SK-N-SH treated with all-trans-retinoic acid at 6 μM for 48 hours (cell line): ENCODE data around the gene RNF208.

Experiments
- ATAC-seq: fragments of 200-7000 bp; cut with Tn5 transposase; 3 replicates; pipeline ENCODE4 v1.9.1; 2020; ENCODE audit warnings: mild to moderate bottlenecking, moderate library complexity
- ARNTL ChIP-seq: fragments of 450-650 bp; formaldehyde crosslinking; IDR thresholded peaks from 2 replicates; pipeline ENCODE4 v1.5.0; 2020; ENCODE audit warnings: low read depth, mild to moderate bottlenecking, moderate library complexity, borderline replicate concordance
- BACH2 ChIP-seq: fragments of 250-450 bp; sonication (Bioruptor Pico); IDR thresholded peaks from 2 replicates; pipeline ENCODE4 v1.9.0; 2021; ENCODE audit warnings: mild to moderate bottlenecking, borderline replicate concordance
- CSDC2 ChIP-seq: fragments of 250-450 bp; sonication (Bioruptor Pico); IDR thresholded peaks from 2 replicates; pipeline ENCODE4 v1.5.0; 2020; ENCODE audit warnings: mild to moderate bottlenecking, moderate library complexity
- CSRNP3 ChIP-seq: fragments of 250-450 bp; sonication (Bioruptor Pico); IDR thresholded peaks from 2 replicates; pipeline ENCODE4 v1.5.1; 2021; ENCODE audit warnings: mild to moderate bottlenecking, moderate library complexity
- ESRRG ChIP-seq: fragments of 250-450 bp; sonication (Bioruptor Pico); IDR thresholded peaks from 2 replicates; pipeline ENCODE4 v1.6.1; 2021; ENCODE audit warnings: mild to moderate bottlenecking
- GLIS3 ChIP-seq: fragments of 250-450 bp; sonication (Bioruptor Pico); IDR thresholded peaks from 2 replicates; pipeline ENCODE4 v1.5.0; 2020; ENCODE audit warnings: mild to moderate bottlenecking, moderate library complexity
- ISL1 ChIP-seq: fragments of 250-450 bp; sonication (Bioruptor Pico); IDR thresholded peaks from 2 replicates; pipeline ENCODE4 v2.1.2; 2022; ENCODE audit warnings: mild to moderate bottlenecking, moderate library complexity
- OSR1 ChIP-seq: fragments of 250-450 bp; sonication (Bioruptor Pico); IDR thresholded peaks from 2 replicates; pipeline ENCODE4 v1.8.0; 2022; ENCODE audit warnings: moderate library complexity, mild to moderate bottlenecking, inconsistent platforms
- PPARA ChIP-seq: fragments of 250-450 bp; sonication (Bioruptor Pico); IDR thresholded peaks from 2 replicates; pipeline ENCODE4 v1.5.0; 2020; ENCODE audit warnings: mild to moderate bottlenecking, borderline replicate concordance
- RARB ChIP-seq: fragments of 250-450 bp; sonication (Bioruptor Pico); IDR thresholded peaks from 2 replicates; pipeline ENCODE4 v1.8.0; 2021; ENCODE audit warnings: mild to moderate bottlenecking, moderate library complexity
- ZC3H10 ChIP-seq: fragments of 250-450 bp; sonication (Bioruptor Pico); IDR thresholded peaks from 2 replicates; pipeline ENCODE4 v1.5.1; 2021; ENCODE audit warnings: mild to moderate bottlenecking, moderate library complexity
- ZFP30 ChIP-seq: fragments of 450-650 bp; formaldehyde crosslinking; IDR thresholded peaks from 2 replicates; pipeline ENCODE4 v1.5.0; 2022; ENCODE audit warnings: mild to moderate bottlenecking, moderate library complexity
- ZNF70 ChIP-seq: fragments of 450-650 bp; formaldehyde crosslinking; IDR thresholded peaks from 2 replicates; pipeline ENCODE4 v1.5.0; 2020; ENCODE audit warnings: mild to moderate bottlenecking, moderate library complexity
- ZNF8 ChIP-seq: fragments of 450-650 bp; formaldehyde crosslinking; IDR thresholded peaks from 2 replicates; pipeline ENCODE4 v1.5.0; 2020; ENCODE audit warnings: mild to moderate bottlenecking, moderate library complexity
- TF ChIP-seq, protein P1 (sequence below): fragments of 250-450 bp; sonication (Bioruptor Pico); IDR thresholded peaks from 2 replicates; pipeline ENCODE4 v1.5.0; 2020; ENCODE audit warnings: mild to moderate bottlenecking, moderate library complexity
- TF ChIP-seq, protein P2 (sequence below): fragments of 250-450 bp; sonication (Bioruptor Pico); IDR thresholded peaks from 2 replicates; pipeline ENCODE4 v1.5.1; 2020; ENCODE audit warnings: low read depth, mild to moderate bottlenecking, moderate library complexity
- TF ChIP-seq, protein P3 (sequence below): fragments of 250-450 bp; sonication (Bioruptor Pico); IDR thresholded peaks from 2 replicates; pipeline ENCODE4 v1.8.0; 2020; ENCODE audit warnings: mild to moderate bottlenecking, moderate library complexity, borderline replicate concordance

Gene RNF208

DNA sequence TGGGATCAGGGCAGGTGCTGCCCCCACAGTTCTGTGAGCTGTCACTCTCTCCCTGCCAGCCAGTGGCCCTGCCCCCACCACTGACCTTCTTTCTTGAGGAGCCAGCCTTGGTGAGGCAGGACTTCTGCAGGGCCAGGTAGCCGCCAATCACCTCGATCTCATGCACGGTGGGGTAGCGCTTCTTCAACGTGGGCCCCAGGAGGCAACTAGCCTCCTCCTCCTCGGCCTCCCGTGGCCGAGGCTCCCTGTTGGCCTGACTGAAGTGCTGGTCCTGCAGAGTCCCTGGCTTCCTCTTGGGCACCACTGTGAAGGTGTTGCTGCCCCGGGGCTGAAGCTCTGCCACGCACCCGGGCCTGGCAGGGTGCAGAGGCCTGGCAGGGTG is 23.1 kb downstream of the RNF208 start:
- TF ChIP-seq ESRRG (CRISPR knock-in tag) (no peak), ZC3H10 (CRISPR knock-in tag) (no peak), CSRNP3 (CRISPR knock-in tag) (no peak), PPARA (CRISPR knock-in tag) (no peak), ARNTL (CRISPR knock-in tag) (no peak), OSR1 (CRISPR knock-in tag) (no peak), ZNF70 (CRISPR knock-in tag) (no peak), RARB (CRISPR knock-in tag) (no peak), ISL1 (CRISPR knock-in tag) (no peak), ZFP30 (no peak)
- TF ChIP-seq, protein P1, sequence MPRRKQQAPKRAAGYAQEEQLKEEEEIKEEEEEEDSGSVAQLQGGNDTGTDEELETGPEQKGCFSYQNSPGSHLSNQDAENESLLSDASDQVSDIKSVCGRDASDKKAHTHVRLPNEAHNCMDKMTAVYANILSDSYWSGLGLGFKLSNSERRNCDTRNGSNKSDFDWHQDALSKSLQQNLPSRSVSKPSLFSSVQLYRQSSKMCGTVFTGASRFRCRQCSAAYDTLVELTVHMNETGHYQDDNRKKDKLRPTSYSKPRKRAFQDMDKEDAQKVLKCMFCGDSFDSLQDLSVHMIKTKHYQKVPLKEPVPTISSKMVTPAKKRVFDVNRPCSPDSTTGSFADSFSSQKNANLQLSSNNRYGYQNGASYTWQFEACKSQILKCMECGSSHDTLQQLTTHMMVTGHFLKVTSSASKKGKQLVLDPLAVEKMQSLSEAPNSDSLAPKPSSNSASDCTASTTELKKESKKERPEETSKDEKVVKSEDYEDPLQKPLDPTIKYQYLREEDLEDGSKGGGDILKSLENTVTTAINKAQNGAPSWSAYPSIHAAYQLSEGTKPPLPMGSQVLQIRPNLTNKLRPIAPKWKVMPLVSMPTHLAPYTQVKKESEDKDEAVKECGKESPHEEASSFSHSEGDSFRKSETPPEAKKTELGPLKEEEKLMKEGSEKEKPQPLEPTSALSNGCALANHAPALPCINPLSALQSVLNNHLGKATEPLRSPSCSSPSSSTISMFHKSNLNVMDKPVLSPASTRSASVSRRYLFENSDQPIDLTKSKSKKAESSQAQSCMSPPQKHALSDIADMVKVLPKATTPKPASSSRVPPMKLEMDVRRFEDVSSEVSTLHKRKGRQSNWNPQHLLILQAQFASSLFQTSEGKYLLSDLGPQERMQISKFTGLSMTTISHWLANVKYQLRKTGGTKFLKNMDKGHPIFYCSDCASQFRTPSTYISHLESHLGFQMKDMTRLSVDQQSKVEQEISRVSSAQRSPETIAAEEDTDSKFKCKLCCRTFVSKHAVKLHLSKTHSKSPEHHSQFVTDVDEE, result no peak
- TF ChIP-seq, protein P2, sequence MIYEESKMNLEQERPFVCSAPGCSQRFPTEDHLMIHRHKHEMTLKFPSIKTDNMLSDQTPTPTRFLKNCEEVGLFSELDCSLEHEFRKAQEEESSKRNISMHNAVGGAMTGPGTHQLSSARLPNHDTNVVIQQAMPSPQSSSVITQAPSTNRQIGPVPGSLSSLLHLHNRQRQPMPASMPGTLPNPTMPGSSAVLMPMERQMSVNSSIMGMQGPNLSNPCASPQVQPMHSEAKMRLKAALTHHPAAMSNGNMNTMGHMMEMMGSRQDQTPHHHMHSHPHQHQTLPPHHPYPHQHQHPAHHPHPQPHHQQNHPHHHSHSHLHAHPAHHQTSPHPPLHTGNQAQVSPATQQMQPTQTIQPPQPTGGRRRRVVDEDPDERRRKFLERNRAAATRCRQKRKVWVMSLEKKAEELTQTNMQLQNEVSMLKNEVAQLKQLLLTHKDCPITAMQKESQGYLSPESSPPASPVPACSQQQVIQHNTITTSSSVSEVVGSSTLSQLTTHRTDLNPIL (CRISPR knock-in tag), result no peak
- TF ChIP-seq, protein P3, sequence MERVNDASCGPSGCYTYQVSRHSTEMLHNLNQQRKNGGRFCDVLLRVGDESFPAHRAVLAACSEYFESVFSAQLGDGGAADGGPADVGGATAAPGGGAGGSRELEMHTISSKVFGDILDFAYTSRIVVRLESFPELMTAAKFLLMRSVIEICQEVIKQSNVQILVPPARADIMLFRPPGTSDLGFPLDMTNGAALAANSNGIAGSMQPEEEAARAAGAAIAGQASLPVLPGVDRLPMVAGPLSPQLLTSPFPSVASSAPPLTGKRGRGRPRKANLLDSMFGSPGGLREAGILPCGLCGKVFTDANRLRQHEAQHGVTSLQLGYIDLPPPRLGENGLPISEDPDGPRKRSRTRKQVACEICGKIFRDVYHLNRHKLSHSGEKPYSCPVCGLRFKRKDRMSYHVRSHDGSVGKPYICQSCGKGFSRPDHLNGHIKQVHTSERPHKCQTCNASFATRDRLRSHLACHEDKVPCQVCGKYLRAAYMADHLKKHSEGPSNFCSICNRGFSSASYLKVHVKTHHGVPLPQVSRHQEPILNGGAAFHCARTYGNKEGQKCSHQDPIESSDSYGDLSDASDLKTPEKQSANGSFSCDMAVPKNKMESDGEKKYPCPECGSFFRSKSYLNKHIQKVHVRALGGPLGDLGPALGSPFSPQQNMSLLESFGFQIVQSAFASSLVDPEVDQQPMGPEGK (CRISPR knock-in tag), result no peak
- ATAC-seq, result no peak

GRCh38 chr9:137198051-137198901 is 23.8 kb downstream of the RNF208 start:
- TF ChIP-seq BACH2 (CRISPR knock-in tag) (no peak), ISL1 (CRISPR knock-in tag) (no peak)
- no peak for ATAC-seq

- TF ChIP-seq ARNTL (CRISPR knock-in tag), result no peak
- no peak for TF ChIP-seq ZC3H10 (CRISPR knock-in tag)
- TF ChIP-seq GLIS3 (CRISPR knock-in tag), result no peak
- TF ChIP-seq, protein P1, result no peak
- no peak for TF ChIP-seq CSDC2
- no peak for TF ChIP-seq ZNF8 (CRISPR knock-in tag)
- ATAC-seq, result no peak
These were observed 26.4 kb downstream of the RNF208 start for GRCh38 chr9:137195525-137196220.
